Epithelial cell of esophagus (primary cell): Measurements from ENCODE around the gene DND1.
"Not testable (repeated sequence)": the region's sequence is repeated elsewhere in the genome, so short reads cannot be mapped to it uniquely, and the experiment has no call there.

Experiments
- DNase-seq: peaks from one replicate; pipeline ENCODE4 v3.0.0; 2010; ENCODE audit warnings: low read depth
- H3K4me3 ChIP-seq: 2 replicates; pipeline ENCODE4 v1.5.1; 2011; ENCODE audit warnings: mild to moderate bottlenecking, low read length, control low read depth
- TF ChIP-seq, protein P1 (sequence below): IDR thresholded peaks from 2 replicates; pipeline ENCODE4 v1.5.1; 2011; ENCODE audit warnings: low read depth, mild to moderate bottlenecking, low read length, control low read depth, inconsistent platforms; ENCODE audit not compliant: insufficient read depth; ENCODE audit errors: missing control alignments

Gene DND1

GRCh38 chr5:140632366-140633020, 40.9 kb downstream of the DND1 start:
- TF ChIP-seq, protein P1, sequence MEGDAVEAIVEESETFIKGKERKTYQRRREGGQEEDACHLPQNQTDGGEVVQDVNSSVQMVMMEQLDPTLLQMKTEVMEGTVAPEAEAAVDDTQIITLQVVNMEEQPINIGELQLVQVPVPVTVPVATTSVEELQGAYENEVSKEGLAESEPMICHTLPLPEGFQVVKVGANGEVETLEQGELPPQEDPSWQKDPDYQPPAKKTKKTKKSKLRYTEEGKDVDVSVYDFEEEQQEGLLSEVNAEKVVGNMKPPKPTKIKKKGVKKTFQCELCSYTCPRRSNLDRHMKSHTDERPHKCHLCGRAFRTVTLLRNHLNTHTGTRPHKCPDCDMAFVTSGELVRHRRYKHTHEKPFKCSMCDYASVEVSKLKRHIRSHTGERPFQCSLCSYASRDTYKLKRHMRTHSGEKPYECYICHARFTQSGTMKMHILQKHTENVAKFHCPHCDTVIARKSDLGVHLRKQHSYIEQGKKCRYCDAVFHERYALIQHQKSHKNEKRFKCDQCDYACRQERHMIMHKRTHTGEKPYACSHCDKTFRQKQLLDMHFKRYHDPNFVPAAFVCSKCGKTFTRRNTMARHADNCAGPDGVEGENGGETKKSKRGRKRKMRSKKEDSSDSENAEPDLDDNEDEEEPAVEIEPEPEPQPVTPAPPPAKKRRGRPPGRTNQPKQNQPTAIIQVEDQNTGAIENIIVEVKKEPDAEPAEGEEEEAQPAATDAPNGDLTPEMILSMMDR: no peak
- DNase-seq: peak; percentile 86

DNA sequence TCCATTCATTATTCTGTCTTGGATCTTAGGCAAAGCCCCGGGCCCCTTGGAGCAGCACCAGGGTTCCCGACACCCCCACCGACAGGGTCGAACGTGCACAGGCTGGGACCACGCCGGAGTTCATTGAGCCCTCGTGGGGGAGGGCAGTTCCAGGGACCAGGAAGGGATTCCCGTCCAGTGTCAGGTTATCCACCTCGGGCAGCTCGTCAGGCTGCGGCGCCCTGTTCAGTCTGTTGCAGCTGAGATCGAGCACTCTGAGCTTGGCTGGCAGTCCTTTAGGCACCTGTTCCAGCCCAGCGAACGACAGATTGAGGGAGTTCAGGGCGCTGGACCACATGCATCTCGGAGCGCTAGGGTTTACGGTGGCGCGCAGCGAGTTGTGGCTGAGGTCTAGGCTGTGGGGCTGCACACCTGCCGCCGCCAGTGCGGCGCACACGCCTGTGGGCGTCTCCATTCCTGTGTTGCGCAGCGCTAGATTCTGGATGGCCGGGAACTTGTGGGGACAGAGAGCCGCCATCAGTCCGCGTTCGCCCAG, 41.5 kb downstream of the DND1 start:
- TF ChIP-seq, protein P1: no peak
- no peak for DNase-seq
- H3K4me3 ChIP-seq: peak overlapping the region; percentile 41

More at GRCh38 chr5:140632366-140633020, 40.9 kb downstream of the DND1 start:
- peak overlapping the region; percentile 41 for H3K4me3 ChIP-seq

DNA sequence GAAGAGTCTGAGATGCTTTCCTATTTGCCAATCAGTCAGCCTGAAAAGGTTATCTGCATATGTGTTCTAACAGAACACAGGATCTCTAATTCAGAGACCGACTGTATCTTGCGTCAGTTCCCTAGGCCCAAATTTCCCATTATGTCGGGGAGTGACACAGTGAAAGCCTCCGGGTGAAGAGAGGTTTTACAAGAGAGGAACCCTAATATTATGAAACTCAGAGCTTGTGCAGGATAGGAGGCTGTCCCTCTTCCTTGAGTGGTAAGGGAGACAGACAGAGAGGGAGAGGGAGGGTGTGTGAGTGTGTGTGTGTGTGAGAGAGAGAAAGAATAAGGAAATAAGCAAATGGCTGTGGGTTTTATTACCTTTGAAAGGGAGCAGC, 42.3 kb downstream of the DND1 start:
- no peak for DNase-seq
- TF ChIP-seq, protein P1: no peak
- no peak overlapping the region for H3K4me3 ChIP-seq

DNA sequence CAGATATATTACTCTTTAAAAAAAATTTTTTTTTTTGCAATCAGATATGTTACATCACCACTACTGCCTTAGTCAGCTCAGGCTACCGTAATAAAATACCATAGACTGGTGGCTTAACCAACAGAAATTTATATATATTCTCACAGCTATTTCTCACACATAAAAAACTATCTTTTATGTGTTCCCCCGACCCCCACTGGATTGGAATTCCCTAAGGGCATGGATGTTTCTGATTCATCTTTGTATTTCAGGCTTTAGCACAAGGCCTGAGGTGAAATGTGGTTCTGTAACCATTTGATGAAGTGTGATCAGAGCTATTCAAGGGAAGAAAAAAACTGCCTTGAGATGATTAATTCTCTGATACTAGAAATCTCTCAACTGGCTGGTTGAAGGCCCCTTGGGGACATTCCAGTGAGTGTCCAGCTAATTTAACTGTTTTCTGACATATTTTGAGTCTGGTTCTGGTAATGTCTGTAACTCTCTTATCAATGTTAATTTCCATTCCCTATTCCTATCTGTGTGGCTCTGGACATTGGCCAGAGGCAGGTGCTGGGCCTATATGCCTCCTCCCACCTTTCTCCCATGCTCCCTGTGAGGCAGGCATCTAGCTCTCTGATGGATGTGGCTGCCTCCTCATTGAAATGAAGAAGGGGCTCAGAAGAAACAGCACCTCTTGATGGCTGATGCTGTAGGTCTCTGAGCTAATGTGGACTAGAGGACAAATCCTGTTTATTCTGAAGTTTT, 42.9 kb downstream of the DND1 start:
- H3K4me3 ChIP-seq: no peak overlapping the region
- DNase-seq: peak; percentile 41
- TF ChIP-seq, protein P1: no peak

DNA sequence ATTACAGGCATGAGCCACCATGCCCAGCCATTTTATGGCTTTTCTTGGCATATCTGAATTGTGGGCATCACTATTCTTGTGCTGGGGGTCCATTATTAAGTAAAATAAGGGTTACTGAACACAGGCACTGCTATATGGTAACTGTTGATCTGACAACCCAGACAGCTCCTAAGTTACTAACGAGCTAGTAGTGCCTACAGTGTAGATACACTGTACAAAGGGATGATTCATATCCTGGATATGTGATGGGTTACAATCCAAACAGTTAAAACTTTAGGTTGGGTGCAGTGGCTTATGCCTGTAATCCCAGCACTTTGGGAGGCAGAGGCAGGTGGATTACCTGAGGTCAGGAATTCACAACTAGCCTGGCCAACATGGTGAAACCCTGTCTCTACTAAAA, 44.7 kb downstream of the DND1 start:
- TF ChIP-seq, protein P1: no peak
- no peak overlapping the region for H3K4me3 ChIP-seq
- peak; percentile 43 for DNase-seq

- H3K4me3 ChIP-seq: no peak overlapping the region
- TF ChIP-seq, protein P1: no peak
- no peak for DNase-seq
These were observed 45.4 kb downstream of the DND1 start for GRCh38 chr5:140627972-140628371.

GRCh38 chr5:140624886-140625285, 48.5 kb downstream of the DND1 start:
- not testable (repeated sequence) for H3K4me3 ChIP-seq, DNase-seq

DNA sequence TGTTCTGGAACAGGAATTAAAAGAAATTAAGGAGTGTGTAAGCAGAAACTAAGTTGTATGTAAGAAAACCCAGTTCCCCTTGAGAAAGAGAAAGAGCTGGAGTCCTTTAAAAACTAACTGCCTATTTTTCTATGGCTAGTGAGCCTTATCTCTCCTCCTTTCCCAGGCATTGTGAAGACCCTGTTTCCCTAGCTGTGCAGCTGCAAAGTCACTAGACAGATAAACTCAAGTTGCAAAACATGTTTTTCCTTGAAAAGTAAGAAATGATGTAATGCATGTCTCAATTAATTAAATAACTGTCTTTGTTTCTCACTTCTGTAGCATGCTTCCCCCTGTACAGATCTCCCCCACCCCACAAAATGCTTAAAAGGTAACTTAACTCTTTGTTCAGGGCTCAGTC, 50.3 kb downstream of the DND1 start:
- DNase-seq, H3K4me3 ChIP-seq: not testable (repeated sequence)
